Breast epithelium (tissue), 3 donors: ENCODE data around the gene CCDC7.

Experiments
- POLR2A ChIP-seq: fragments of 450-650 bp; IDR thresholded peaks from one replicate; pipeline ENCODE4 v1.6.1; 2016; ENCODE audit warnings: antibody characterized with exemption, mild to moderate bottlenecking, moderate library complexity
- POLR2AphosphoS5 ChIP-seq, 3 donors: sonication (generic); formaldehyde crosslinking; IDR thresholded peaks; one replicate each; pipeline ENCODE4 v1.6.1; 2017; ENCODE audit warnings: antibody characterized with exemption in 3 of 3
- TF ChIP-seq, protein P1 (sequence below), 3 donors: fragments of 450-650 bp; IDR thresholded peaks; one replicate each; pipeline ENCODE4 v1.5.1; 2016 to 2017; ENCODE audit warnings: antibody characterized with exemption in 3 of 3, mild to moderate bottlenecking in 3 of 3, moderate library complexity in 3 of 3

DNA sequence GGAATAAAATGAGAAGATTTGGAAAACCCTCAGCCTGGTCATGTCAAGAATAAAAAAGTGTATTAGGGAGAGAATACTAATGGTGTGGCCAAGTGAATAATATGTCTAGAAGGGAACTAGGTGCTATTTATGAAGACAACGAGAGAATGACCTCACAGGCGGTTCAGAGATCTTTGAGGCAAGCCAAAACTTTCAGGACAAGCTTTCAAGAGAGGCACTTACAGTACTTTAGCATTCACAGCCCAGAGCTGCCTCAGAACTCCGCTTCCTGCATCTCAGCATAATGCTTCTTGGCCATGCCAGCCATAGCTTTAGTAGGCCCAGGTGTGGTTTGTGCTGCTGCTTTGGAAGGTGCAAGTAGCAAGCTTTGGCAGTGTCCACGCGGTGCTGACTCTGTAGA lies 37.2 kb upstream of the CCDC7 start:
- TF ChIP-seq, protein P1, sequence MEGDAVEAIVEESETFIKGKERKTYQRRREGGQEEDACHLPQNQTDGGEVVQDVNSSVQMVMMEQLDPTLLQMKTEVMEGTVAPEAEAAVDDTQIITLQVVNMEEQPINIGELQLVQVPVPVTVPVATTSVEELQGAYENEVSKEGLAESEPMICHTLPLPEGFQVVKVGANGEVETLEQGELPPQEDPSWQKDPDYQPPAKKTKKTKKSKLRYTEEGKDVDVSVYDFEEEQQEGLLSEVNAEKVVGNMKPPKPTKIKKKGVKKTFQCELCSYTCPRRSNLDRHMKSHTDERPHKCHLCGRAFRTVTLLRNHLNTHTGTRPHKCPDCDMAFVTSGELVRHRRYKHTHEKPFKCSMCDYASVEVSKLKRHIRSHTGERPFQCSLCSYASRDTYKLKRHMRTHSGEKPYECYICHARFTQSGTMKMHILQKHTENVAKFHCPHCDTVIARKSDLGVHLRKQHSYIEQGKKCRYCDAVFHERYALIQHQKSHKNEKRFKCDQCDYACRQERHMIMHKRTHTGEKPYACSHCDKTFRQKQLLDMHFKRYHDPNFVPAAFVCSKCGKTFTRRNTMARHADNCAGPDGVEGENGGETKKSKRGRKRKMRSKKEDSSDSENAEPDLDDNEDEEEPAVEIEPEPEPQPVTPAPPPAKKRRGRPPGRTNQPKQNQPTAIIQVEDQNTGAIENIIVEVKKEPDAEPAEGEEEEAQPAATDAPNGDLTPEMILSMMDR (IDR thresholded peaks at IDR 0.05), result no peak
- no peak for TF ChIP-seq POLR2A
- TF ChIP-seq POLR2AphosphoS5 (IDR thresholded peaks at IDR 0.05), result no peak
